Esophagus squamous epithelium (tissue), 5 donors: ENCODE results near the gene ATP13A1. TPM values are rescaled to one million over a fixed set of nuclear protein-coding genes. Genes with fewer than 3 reads are reported as not detected.
"Not testable (repeated sequence)": the region's sequence is repeated elsewhere in the genome, so short reads cannot be mapped to it uniquely, and the experiment has no call there.

Experiments used
- DNase-seq: peaks from one replicate; lab custom pipeline; 2025; lab: John Stamatoyannopoulos, UW
- H3K27ac ChIP-seq, 4 donors: fragments of 200-600 bp; sonication (generic); one replicate each; pipeline ENCODE4 v1.5.1; 2016 to 2019; ENCODE audit warnings: mild to moderate bottlenecking in 1 of 4
- H3K27me3 ChIP-seq, 4 donors: fragments of 200-600 bp; sonication (generic); 1 replicate in 3 of 4; 2 replicates in 1 of 4; pipeline versions ENCODE4 v1.5.1 to v1.6.0; 2017 to 2021; ENCODE audit warnings: antibody characterized with exemption in 1 of 4
- H3K36me3 ChIP-seq, 3 donors: fragments of 200-600 bp; sonication (generic); one replicate each; pipeline ENCODE4 v1.5.1; 2016 to 2019
- H3K4me1 ChIP-seq, 3 donors: fragments of 200-600 bp; sonication (generic); one replicate each; pipeline ENCODE4 v1.5.1; 2017 to 2019
- H3K4me3 ChIP-seq, 4 donors: fragments of 200-600 bp; sonication (generic); 1 replicate in 3 of 4; 2 replicates in 1 of 4; pipeline ENCODE4 v1.5.1; 2016 to 2019; ENCODE audit warnings: mild to moderate bottlenecking in 2 of 4, moderate library complexity in 1 of 4
- H3K9me3 ChIP-seq, 3 donors: fragments of 200-600 bp; sonication (generic); one replicate each; pipeline ENCODE4 v1.5.1; 2016 to 2019
- CTCF ChIP-seq, 6 experiments: fragments of 450-650 bp in 4 of 6; fragments of 200-600 bp in 2 of 6; sonication (generic) in 2 of 6; IDR thresholded peaks; one replicate each; pipeline ENCODE4 v1.5.1; 2016 to 2019; ENCODE audit warnings: antibody characterized with exemption in 6 of 6, mild to moderate bottlenecking in 4 of 6, moderate library complexity in 4 of 6
- POLR2A ChIP-seq, 4 donors: fragments of 450-650 bp; IDR thresholded peaks; one replicate each; pipeline ENCODE4 v1.6.1; 2017; ENCODE audit warnings: antibody characterized with exemption in 4 of 4, mild to moderate bottlenecking in 4 of 4, moderate library complexity in 3 of 4
- WGBS, 2 donors: methylation state at CpG; one replicate each; pipeline ENCODE4 v1.1.5; 2018; 5-methylcytosine and 5-hydroxymethylcytosine counted together
- intact Hi-C: fragments of 100-400 bp; cut with DNase I; formaldehyde crosslinking; loops from one replicate; pipeline ENCODE4 v1.15.0; 2022
- total RNA-seq, 4 donors: library from RNA; depleted of rRNA; stranded (reverse); fragments of >200 nt; gene quantifications; one replicate each; pipeline ENCODE4 v1.1.0, GENCODE V29; 2016
- donor health status: DM: yes; HTN: yes; CAD: no.

ATP13A1 gene
- total RNA-seq, 4 donors from 2014 or later: 79.7 to 257 (median 153) TPM

GRCh38 chr19:19704836-19705235 is 41.4 kb upstream of the ATP13A1 start:
- no peak for TF ChIP-seq POLR2A (IDR thresholded peaks at IDR 0.05)
- Histone ChIP-seq H3K27me3 (no peaks in the 10 kb centered on the region), H3K36me3 (peaks cover 0 to 62% (median 0%) of the 10 kb centered on the region in 3 donors), H3K4me3 (no peak overlapping the region), H3K9me3 (peaks cover 16 to 98% (median 62%) of the 10 kb centered on the region in 3 donors), H3K4me1 (no peaks in the 10 kb centered on the region), H3K27ac (no peak overlapping the region)
- intact Hi-C loops: no loop called here
- no peak for DNase-seq
- WGBS, 2 donors: 83% methylated on average over 6 of the region's 6 CpGs

- H3K27me3 ChIP-seq, H3K27ac ChIP-seq, H3K4me1 ChIP-seq, H3K4me3 ChIP-seq, intact Hi-C loops, DNase-seq: not testable (repeated sequence)
- Histone ChIP-seq H3K36me3 (peaks cover 0 to 46% (median 0%) of the 10 kb centered on the region in 3 donors), H3K9me3 (peaks cover 4 to 94% (median 29%) of the 10 kb centered on the region in 3 donors)
- 100% methylated on average over 1 of the region's 1 CpG for WGBS, 2 donors
Observed at GRCh38 chr19:19700493-19700892, 37.0 kb upstream of the ATP13A1 start.

GRCh38 chr19:19697589-19697988 is 34.1 kb upstream of the ATP13A1 start:
- no peak for DNase-seq
- Histone ChIP-seq H3K36me3 (peaks cover 0 to 22% (median 0%) of the 10 kb centered on the region in 3 donors), H3K4me3 (no peak overlapping the region), H3K9me3 (peaks cover 0 to 88% (median 23%) of the 10 kb centered on the region in 3 donors), H3K27ac (no peak overlapping the region), H3K27me3 (no peaks in the 10 kb centered on the region), H3K4me1 (no peaks in the 10 kb centered on the region)
- 74 to 90% methylated on average over 5 of the region's 5 CpGs for WGBS, 2 donors
- TF ChIP-seq POLR2A (IDR thresholded peaks at IDR 0.05) (no peak), CTCF (IDR thresholded peaks at IDR 0.05) (no peak)
- intact Hi-C loops: no loop called here

DNA sequence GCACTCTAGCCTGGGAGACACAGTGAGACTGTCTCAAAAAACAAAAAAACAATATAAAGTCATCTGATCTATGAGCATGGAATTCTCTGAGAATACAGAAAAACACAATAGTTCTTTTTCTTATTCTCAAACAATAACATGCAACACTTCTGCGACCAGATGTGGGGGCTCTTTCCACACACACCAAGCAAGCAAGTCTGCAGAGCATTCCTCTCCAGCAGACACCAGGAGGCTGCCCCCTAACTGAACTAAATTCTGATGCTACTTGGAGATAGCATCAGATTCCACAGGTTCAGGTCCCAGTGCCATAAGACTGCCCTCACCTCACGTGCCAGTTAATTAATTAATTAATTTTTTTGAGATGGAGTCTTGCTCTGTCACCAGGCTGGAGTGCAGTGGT is 32.9 kb upstream of the ATP13A1 start:
- intact Hi-C loops: no loop called here
- DNase-seq: no peak
- Histone ChIP-seq H3K4me3 (no peak overlapping the region), H3K27me3 (no peaks in the 10 kb centered on the region), H3K36me3 (peaks cover 0 to 11% (median 0%) of the 10 kb centered on the region in 3 donors), H3K4me1 (no peaks in the 10 kb centered on the region), H3K9me3 (peaks cover 0 to 85% (median 17%) of the 10 kb centered on the region in 3 donors), H3K27ac (no peak overlapping the region)
- no peak for TF ChIP-seq CTCF (IDR thresholded peaks at IDR 0.05)
- TF ChIP-seq POLR2A (IDR thresholded peaks at IDR 0.05): no peak
- 77 to 81% methylated on average over 2 of the region's 2 CpGs for whole genome bisulfite sequencing, 2 donors

DNA sequence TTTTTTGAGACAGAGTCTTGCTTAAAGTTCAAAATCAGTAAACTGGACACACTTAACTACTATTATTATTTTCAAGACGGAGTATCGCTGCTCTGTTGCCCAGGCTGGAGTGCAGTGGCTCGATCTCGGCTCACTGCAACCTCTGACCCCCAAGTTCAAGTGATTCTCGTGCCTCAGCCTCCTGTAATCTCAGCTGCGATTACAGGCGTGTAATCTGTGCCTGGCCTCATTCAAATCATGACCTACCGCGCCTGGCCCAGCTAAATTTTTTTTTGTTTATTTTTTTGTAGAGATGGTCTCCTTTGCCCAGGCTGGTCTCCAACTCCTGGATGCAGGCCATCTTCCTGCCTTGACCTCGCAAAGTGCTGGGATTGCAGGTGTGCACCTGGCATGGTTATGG is 28.2 kb upstream of the ATP13A1 start:
- intact Hi-C loops: no loop called here
- no peaks in the 10 kb centered on the region for H3K4me1 ChIP-seq
- WGBS, 2 donors: 84 to 90% methylated on average over 10 of the region's 10 CpGs
- peaks cover 0 to 67% (median 8%) of the 10 kb centered on the region in 3 donors for H3K9me3 ChIP-seq
- DNase-seq: no peak
- no peak for TF ChIP-seq POLR2A (IDR thresholded peaks at IDR 0.05)
- H3K4me3 ChIP-seq: no peak overlapping the region
- no peaks in the 10 kb centered on the region for H3K27me3 ChIP-seq
- no peaks in the 10 kb centered on the region for H3K36me3 ChIP-seq
- H3K27ac ChIP-seq: no peak overlapping the region

DNA sequence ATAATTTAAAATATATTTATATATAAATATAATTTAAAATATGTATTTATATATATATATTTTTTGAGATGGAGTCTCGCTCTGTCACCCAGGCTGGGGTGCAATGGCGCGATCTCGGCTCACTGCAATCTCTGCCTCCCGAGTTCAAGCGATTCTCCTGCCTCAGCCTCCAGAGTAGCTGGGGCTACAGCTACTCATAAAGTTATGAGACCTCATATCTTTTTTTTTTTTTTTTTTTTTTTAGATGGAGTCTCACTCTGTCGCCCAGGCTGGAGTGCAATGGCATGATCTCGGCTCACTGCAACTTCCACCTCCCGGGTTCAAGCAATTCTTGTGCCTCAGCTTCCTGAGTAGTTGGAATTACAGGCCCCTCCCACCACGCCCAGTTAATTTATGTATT is 25.5 kb upstream of the ATP13A1 start:
- H3K9me3 ChIP-seq: peaks cover 0 to 67% (median 22%) of the 10 kb centered on the region in 3 donors
- H3K4me1 ChIP-seq, H3K27ac ChIP-seq, H3K4me3 ChIP-seq, H3K27me3 ChIP-seq, DNase-seq, H3K36me3 ChIP-seq, intact Hi-C loops: not testable (repeated sequence)
- 92 to 98% methylated on average over 9 to 10 of the region's 10 CpGs for whole genome bisulfite sequencing, 2 donors

GRCh38 chr19:19687090-19687489 is 23.6 kb upstream of the ATP13A1 start:
- WGBS, 2 donors: 87 to 93% methylated on average over 3 of the region's 3 CpGs
- Histone ChIP-seq H3K36me3 (no peaks in the 10 kb centered on the region), H3K4me1 (no peaks in the 10 kb centered on the region), H3K27me3 (no peaks in the 10 kb centered on the region), H3K27ac (no peak overlapping the region), H3K9me3 (peaks cover 0 to 76% (median 22%) of the 10 kb centered on the region in 3 donors), H3K4me3 (no peak overlapping the region)
- no peak for DNase-seq
- TF ChIP-seq POLR2A (IDR thresholded peaks at IDR 0.05): no peak
- TF ChIP-seq CTCF (IDR thresholded peaks at IDR 0.05): no peak
- intact Hi-C loops: no loop called here
